GM18907 (cell line): ENCODE results near the gene PTOV1.

Experiments used
- ATAC-seq: cut with Tn5 transposase; IDR thresholded peaks from one replicate; pipeline ENCODE4 v1.9.1; 2021; ENCODE audit warnings: mild to moderate bottlenecking, moderate library complexity; ENCODE audit not compliant: unreplicated experiment

PTOV1 gene

DNA sequence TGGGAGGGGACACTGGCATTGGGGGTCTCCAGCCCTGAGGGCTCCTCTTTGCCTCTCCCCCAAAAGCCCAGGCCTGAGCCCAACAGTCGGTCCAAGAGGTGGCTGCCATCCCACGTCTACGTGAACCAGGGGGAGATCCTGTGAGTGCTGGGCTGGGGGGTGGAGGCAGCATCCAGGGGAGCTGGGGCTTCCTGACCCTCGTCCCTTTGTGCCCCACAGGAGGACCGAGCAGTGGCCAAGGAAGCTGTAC lies 6.8 kb downstream of the PTOV1 start:
- no peak for ATAC-seq

DNA sequence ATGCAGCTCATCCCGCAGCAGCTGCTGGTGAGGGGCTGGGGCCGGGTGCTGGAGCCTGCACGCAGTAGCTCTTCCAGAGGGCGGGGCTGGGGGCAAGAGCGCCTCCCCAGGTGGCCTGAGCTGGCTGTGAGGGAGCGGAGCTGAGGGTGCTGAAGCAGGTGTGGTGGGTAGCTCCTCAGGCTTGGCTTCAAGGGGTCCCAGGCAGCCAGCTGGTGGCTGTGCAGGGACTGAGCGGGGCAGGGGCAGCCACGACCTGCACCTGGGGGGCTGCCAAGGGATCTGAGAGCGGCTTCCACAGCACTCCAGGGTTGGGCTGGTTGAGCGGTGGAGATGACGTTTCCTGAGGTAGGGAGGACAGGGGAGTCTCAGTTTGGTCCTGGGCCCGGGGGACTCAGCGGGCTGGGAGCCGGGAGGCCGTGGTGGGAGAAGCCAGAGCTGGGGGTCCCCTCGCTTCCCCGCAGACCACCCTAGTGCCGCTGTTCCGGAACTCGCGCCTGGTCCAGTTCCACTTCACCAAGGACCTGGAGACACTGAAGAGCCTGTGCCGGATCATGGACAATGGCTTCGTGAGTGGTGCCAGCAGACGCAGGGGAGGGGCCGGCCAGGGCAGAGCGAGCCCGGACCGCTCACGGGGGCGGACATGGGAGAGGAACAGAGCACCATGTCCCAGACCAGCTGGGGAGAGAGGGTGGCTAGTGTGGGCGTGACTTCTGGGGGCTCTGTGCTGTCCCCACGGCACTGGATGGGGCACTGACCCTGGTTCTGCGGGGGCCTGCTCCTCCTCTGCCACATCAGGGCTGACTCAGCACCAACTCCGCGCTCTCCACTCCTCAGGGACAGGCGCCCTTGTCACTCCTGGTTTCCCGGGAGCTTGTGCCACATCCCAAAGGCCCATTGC lies 7.4 kb downstream of the PTOV1 start:
- no peak for ATAC-seq

DNA sequence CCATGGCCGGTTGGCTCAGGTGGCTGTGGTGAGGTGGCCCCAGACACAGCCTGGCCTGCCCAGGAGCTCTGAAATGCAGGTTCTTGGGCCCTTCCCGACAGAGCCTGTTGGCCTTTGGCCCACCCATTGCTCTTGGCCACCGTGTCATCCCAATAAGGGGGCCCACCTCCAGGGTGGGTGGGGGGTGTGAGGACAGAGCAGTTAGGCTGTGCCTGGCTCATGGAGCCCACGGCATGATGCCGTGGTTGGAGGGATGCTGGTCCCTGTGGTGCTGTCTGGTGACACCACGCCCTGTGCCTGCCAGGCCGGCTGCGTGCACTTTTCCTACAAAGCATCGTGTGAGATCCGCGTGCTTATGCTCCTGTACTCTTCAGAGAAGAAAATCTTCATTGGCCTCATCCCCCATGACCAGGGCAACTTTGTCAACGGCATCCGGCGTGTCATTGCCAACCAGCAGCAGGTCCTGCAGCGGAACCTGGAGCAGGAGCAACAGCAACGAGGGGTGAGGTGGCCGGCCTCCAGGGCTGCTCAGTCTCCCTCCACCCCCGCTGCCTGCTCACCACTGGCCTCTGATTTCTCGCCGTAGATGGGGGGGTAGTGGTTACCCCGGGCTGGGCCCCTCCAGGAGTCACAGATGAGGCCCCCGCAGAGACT lies 8.8 kb downstream of the PTOV1 start:
- no peak for ATAC-seq

DNA sequence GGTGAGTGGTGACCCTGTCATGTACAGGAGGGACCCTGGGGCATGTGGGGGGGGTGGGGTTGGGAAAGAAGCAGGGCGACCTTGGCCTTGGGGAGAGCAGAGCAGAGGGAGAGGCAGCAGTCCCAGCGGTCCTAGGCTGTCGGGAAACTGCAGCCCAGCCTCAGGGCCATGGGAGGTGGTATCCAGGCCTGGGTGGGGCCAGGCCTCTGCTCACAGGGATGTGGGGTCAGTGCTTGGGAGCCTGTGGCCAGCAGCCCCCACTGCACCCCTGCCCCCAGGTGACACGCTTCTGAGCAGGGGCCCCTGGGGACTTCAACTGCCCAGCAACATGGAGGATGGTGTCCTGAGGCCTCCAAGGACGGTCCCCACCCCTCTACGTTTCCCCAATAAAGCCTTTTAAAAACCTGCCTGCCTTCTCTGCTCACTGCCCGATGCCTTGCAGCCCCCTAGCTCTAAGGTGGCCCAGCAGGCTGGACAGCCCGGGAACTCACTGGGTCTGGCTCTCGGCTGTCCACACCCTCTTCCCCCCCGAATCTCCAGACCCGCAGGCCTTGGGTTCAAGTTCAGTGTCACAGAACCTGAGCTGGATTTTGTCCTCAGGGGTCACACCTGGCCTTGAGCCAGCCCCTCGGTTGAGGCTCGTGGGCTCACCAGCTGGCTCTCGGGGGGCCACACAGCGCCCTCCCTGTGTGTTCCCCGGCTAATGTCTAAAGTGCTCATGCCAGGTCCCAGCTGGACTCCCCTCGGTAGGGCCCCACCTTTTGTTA lies 9.6 kb downstream of the PTOV1 start:
- no peak for ATAC-seq

DNA sequence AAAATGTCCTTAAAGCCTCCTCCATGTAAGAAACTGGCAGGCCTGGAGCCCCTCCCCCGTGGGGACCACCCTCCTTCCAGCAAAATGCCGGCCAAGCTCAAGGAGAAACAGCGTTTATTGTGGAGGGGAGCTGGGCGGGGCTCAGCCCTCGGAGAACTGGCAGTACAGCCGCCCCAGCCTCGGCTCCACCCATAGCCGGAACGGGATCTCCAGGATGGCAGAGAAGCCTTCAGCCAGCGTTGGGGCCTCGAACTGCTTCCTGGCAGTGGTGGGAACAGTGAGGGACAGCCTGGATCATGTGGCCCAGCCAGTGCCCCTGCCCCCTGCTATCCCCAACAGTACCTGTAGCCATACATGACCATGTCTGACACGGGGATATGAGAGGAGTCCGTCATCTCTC lies 10.1 kb downstream of the PTOV1 start:
- no peak for ATAC-seq

GRCh38 chr19:49861541-49862378 lies 10.8 kb downstream of the PTOV1 start:
- no peak for ATAC-seq

- no peak for ATAC-seq
Measured at GRCh38 chr19:49862391-49863253, 11.7 kb downstream of the PTOV1 start.

DNA sequence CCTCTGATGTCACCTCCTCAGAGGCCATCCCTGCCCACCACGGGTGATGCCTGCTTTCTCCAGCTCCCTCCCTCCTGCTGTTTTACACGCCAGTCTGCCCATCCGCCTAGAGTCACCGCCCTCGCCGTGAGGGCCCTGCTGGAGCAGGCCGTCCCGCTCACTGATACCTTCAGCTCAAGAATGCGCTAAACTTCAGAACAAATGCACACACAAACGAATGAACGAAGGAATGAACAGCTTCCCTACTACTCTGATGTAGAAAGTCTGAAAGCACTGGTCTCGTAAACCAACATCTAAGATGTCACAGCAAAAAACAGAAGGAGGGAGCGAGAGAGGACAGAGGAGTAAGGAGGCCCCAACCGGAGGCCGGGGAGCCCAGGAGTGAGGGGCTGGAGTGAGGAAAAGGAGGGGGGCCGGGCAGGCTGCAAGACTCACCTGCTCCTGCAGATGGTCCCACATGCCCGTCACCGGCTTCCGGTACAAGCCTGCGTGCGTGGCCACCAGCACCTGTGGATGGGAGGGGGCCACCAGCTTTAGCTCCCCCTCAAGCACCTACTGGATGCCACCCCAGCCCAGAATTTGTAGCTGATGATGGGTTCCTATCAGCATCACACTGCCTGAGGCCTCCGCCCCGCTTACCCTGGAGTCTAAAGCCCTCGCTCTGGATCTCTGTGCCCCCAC lies 12.4 kb downstream of the PTOV1 start:
- ATAC-seq: no peak

GRCh38 chr19:49863935-49864320 lies 13.0 kb downstream of the PTOV1 start:
- no peak for ATAC-seq

DNA sequence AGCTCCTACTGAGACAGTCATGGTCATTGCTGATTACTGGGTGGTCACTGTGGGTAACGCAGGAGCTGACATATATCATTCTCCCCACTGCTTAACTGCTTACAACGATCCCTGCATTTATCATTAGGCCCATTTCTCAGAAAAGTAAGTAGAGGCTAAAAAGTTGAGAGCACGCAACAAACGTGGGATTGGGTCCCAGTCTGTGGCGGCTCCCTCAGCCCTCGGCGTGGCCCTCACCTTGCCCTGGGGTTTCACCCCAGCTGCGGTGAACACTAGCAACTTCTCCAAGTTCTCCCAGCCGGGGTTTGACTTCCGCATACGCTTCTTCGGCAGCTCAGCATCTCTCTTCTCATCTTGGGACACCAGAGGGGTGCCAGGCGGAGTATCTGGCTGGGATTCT lies 13.9 kb downstream of the PTOV1 start:
- ATAC-seq: no peak

DNA sequence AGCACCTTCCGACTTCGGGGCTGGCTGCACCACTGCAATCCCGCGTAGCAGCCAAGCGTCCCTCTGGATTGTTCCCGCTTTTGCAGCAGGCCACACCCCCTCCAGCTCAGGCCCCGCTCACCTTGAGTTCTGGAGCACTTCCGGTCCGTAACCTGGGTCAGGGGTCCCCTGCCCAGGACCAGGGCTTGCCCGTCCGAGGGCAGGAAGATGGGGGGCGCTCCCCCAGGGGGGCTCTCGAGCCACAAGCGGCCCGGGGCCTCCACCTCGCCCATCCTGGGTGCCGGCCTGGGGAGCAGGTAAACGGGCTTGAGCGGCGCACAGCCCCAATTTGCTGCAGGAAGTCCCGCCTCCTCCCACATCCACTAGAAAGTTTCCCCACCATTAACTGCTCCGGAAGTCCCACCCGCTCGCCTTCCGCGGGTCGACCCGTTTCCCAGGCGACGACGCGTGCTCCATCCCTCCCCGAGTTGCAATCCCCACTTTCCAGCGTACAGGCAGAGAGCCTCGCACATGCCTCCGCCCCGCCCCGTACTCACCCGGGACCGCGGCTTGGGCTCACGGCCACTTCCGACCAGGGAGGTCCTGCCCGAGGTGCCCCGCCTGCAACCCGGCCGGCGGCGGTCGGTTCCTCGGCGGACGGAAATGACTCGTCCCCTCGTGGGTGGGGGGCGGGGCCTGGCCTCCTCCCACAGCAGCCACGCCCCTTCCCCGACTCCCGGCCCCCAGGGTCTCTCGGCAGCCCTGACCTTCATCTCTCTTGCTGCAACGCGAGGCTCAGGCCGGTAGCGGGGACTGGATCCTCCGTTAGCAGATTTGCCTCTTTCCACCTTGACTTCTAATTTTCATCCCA lies 16.2 kb downstream of the PTOV1 start, which contains the start of gene PNKP:
TSS of gene PNKP (minus strand) at position 644 of the 850 bp plus-strand sequence. CDS start at position 272, 372 bp downstream.
- ATAC-seq: peak; percentile 48

- peak; percentile 5 for ATAC-seq
Measured at GRCh38 chr19:49869009-49869483, 18.1 kb downstream of the PTOV1 start.

- peak; percentile 62 for ATAC-seq
Measured at GRCh38 chr19:49869484-49870308, 18.7 kb downstream of the PTOV1 start.

DNA sequence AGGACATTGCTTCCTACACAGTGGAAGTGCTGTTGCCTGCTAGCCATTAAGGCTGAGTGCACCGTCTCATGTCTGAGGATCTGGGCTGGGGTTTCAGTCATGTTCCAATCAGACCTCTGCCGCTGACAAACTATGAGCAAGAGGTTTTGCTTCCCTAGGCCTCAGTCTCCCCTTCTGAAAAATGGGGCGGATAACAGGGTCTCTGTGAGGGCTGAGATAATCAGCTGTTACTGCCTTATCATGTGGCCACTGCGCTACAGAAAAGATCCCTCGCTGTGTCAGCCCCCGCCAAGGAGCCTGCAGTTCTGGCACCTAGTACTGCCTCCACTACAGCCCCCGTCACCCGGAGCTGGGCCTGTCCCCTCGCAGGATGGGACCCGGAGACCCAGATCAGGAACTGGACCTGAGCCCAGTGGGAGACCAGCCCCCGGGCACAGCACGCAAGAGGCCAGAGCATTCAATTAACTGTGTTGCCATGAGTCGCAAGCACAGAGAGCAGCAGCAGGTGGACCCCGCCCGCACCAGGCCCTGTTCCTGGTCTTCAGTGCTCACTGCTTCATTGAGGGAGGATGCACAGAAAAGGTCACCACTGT lies 19.4 kb downstream of the PTOV1 start:
- no peak for ATAC-seq

- ATAC-seq: no peak
Measured at GRCh38 chr19:49871349-49871985, 20.5 kb downstream of the PTOV1 start.
